ENCODE measurements around the gene GDF15. TPM values are rescaled to one million over a fixed set of nuclear protein-coding genes. Genes with fewer than 3 reads are reported as not detected.

The GDF15 gene
- total RNA-seq, 2 donors from 2014 or later, result 1.1 to 2.7 TPM

DNA sequence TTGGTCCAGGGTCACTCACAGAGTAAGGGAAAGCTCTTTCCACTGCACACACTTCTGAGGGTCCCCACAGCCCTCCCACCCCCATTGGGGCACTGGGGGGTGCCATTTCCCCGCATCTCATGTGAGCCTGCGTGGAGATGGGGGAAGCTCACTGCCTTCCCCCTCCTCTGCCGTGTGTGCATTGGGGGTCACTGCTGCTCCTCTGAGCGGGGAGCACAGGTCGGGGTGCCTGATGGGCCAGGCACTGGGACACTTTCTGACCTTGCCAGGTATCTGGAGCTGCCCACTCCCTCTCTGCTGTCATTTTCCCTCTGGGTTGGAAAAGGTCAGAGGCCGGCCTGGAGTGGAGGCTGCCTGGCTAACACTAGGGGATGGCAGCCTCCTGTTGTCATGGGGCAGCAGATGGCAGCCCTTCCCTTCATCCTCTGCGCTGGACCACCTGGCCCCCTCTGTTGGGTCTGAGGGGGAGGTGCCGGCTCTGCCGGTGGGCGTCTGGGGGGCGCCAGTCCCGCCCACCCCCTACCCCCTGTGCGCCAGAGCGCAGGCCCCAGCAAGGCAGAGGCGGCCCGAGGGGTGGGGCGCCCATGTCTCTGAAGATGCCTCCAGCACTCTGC is 42.3 kb downstream of the GDF15 start:
- H3K4me3 ChIP-seq, result no peak overlapping the region

DNA sequence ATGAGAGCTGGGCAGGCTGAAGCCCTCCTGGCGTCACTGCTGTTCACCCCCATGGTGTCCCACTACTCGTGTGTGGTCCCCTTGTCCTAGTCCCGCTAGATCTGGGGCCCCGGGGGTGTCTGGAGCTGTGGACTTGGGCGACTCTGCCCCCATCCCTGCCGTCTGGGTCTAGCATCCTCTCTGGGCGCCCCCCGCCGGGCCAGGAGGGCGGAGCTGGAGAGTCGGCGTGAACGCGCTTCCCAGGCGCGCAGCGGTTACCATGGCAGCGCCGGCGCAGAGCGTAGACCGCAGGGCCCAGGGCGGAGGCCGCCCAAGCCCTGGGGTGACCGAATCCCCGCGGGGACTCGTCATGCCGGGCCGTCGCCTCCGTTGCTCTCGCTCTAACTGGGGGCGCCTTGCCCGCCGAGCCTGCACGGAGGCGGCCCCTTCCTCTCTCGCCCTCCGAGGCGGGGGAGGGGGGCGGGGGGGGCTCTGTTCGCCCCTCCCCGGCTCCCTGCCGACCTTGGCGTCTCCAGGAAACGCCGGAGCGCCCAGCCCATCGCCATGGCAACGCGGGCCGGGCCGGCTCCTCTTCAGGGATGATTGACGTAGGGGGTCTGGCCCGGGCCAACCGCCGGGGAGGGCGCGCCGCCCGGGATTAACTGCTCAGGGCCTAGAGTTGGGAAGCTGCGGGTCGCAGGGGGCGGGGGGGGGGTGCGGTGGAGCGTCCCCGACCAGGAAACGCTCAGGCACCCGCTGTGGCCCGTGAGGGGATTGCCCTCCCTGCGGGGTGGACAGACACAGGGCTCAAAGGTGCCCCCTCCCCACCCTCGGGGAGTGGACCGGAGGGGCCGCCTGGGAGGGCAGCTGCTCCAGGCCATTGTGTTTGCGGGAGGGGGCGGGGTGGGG is 43.1 kb downstream of the GDF15 start:
- H3K36me3 ChIP-seq, result no peaks in the 10 kb centered on the region
- H3K9me3 ChIP-seq, result no peaks in the 10 kb centered on the region
- H3K4me3 ChIP-seq, result peak overlapping the region; percentile 27 to 55
- peak overlapping the region; percentile 63 to 79 for H3K27ac ChIP-seq
- no peaks in the 10 kb centered on the region for H3K27me3 ChIP-seq
- peaks cover 0 to 69% of the 10 kb centered on the region in 2 donors for H3K4me1 ChIP-seq
- TF ChIP-seq, protein P1, sequence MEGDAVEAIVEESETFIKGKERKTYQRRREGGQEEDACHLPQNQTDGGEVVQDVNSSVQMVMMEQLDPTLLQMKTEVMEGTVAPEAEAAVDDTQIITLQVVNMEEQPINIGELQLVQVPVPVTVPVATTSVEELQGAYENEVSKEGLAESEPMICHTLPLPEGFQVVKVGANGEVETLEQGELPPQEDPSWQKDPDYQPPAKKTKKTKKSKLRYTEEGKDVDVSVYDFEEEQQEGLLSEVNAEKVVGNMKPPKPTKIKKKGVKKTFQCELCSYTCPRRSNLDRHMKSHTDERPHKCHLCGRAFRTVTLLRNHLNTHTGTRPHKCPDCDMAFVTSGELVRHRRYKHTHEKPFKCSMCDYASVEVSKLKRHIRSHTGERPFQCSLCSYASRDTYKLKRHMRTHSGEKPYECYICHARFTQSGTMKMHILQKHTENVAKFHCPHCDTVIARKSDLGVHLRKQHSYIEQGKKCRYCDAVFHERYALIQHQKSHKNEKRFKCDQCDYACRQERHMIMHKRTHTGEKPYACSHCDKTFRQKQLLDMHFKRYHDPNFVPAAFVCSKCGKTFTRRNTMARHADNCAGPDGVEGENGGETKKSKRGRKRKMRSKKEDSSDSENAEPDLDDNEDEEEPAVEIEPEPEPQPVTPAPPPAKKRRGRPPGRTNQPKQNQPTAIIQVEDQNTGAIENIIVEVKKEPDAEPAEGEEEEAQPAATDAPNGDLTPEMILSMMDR (IDR thresholded peaks at IDR 0.05), result no peak
- DNase-seq (ENCODE audit: low spot score), result peak; percentile 78

More for the DNA sequence above, 42.3 kb downstream of the GDF15 start:
- H3K9me3 ChIP-seq, result no peaks in the 10 kb centered on the region
- TF ChIP-seq, protein P1 (IDR thresholded peaks at IDR 0.05), result no peak
- DNase-seq (ENCODE audit: low spot score), result no peak
- no peaks in the 10 kb centered on the region for H3K27me3 ChIP-seq
- H3K36me3 ChIP-seq, result no peaks in the 10 kb centered on the region
- H3K27ac ChIP-seq, result peak overlapping the region; percentile 63 to 79
- peaks cover 0 to 72% of the 10 kb centered on the region in 2 donors for H3K4me1 ChIP-seq

- H3K4me3 ChIP-seq, result peak overlapping the region in 1 of 2 donors; percentile 55
- H3K36me3 ChIP-seq, result no peaks in the 10 kb centered on the region
- TF ChIP-seq, protein P1 (IDR thresholded peaks at IDR 0.05), result no peak
- no peaks in the 10 kb centered on the region for H3K9me3 ChIP-seq
- H3K27ac ChIP-seq, result peak overlapping the region; percentile 63 to 79
- H3K27me3 ChIP-seq, result no peaks in the 10 kb centered on the region
- peaks cover 0 to 67% of the 10 kb centered on the region in 2 donors for H3K4me1 ChIP-seq
- DNase-seq (ENCODE audit: low spot score), result no peak
Observed at GRCh38 chr19:18429717-18430416, 43.9 kb downstream of the GDF15 start.

- Histone ChIP-seq H3K27ac (no peak overlapping the region), H3K27me3 (no peaks in the 10 kb centered on the region), H3K4me3 (no peak overlapping the region), H3K4me1 (peaks cover 0 to 60% of the 10 kb centered on the region in 2 donors), H3K36me3 (no peaks in the 10 kb centered on the region), H3K9me3 (no peaks in the 10 kb centered on the region)
- DNase-seq (ENCODE audit: low spot score), result no peak
- TF ChIP-seq, protein P1 (IDR thresholded peaks at IDR 0.05), result no peak
Observed at GRCh38 chr19:18430417-18431144, 44.6 kb downstream of the GDF15 start.
